Measurements from ENCODE around the gene CBR1. TPM values are rescaled to one million over a fixed set of nuclear protein-coding genes. Genes with fewer than 3 reads are reported as not detected.

CBR1 gene
- total RNA-seq, 2 experiments from 2014 or later, result 12.0 TPM; not detected in 1

DNA sequence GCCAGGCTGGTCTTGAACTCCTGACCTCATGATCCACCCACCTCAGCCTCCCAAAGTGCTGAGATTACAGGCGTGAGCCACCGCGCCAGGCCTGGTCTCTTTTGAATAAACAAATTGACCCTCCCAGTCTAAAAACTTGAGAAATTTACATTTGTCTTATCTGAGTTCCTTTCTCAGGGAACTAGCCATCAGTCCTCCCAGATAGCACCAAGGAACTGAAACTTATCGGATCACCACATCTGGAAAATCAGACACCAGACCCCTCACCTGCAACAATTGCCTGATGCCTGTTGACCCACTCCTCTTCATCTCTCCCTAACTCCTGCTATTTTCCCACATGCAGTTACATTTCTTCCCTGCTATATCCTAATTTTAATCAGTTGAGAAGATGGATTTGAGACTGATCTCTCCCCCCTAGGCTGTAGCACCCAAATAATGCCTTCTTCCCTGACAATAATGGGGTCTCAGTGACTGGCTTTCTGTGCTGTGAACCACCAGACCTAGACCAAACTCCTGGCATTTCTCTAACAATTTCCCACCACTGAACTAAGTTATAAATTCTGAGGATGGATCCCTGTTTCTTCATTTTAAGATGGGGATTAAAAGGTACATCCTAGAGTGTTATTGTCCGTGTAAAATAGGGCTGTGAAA lies 951 bp upstream of the CBR1 start:
- ChIA-PET POLR2A (interaction anchor here (0.7 kb wide), 2 partner anchors 8 to 12 kb away, joined by 3 read pairs; no protein-coding TSS in a partner anchor), CTCF (ENCODE audit: unreplicated experiment) (no interaction called here)
- H3K4me1 ChIP-seq (ENCODE audit: insufficient read depth, low read length, poor library complexity, severe bottlenecking), result peaks cover 9% of the 10 kb centered on the region
- H3K36me3 ChIP-seq (ENCODE audit: insufficient read depth, low read length), result peaks cover 5% of the 10 kb centered on the region; the same call in 1 of the 2 replicates
- DNase-seq (ENCODE audit: low spot score), result no peak
- no TSS peak for BruUV-seq (replicated peaks)
- H4K20me1 ChIP-seq (ENCODE audit: insufficient read depth, low read length), result no peaks in the 10 kb centered on the region
- H3K4me3 ChIP-seq (ENCODE audit: low read depth, low read length, poor library complexity, severe bottlenecking), result peak overlapping the region; percentile 68
- no peak for TF ChIP-seq EZH2phosphoT487 (IDR thresholded peaks at IDR 0.05; ENCODE audit: borderline replicate concordance, low read depth, low read length)
- TF ChIP-seq, protein P1, sequence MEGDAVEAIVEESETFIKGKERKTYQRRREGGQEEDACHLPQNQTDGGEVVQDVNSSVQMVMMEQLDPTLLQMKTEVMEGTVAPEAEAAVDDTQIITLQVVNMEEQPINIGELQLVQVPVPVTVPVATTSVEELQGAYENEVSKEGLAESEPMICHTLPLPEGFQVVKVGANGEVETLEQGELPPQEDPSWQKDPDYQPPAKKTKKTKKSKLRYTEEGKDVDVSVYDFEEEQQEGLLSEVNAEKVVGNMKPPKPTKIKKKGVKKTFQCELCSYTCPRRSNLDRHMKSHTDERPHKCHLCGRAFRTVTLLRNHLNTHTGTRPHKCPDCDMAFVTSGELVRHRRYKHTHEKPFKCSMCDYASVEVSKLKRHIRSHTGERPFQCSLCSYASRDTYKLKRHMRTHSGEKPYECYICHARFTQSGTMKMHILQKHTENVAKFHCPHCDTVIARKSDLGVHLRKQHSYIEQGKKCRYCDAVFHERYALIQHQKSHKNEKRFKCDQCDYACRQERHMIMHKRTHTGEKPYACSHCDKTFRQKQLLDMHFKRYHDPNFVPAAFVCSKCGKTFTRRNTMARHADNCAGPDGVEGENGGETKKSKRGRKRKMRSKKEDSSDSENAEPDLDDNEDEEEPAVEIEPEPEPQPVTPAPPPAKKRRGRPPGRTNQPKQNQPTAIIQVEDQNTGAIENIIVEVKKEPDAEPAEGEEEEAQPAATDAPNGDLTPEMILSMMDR (conservative IDR thresholded peaks at IDR 0.05; ENCODE audit: low read length), result no peak
- H3K79me2 ChIP-seq (ENCODE audit: insufficient read depth, low read depth, low read length), result no peaks in the 10 kb centered on the region
- H2AFZ ChIP-seq (ENCODE audit: low read length), result peak overlapping the region; percentile 86; the same call in 1 of the 2 replicates
- intact Hi-C loops (cut with micrococcal nuclease; ENCODE audit: unreplicated experiment), result no loop called here
- H3K9me3 ChIP-seq (ENCODE audit: low read length), result peaks cover 21% of the 10 kb centered on the region
- peak overlapping the region; percentile 67; the same call in 1 of the 2 replicates for H3K4me2 ChIP-seq (ENCODE audit: low read length)
- H3K27ac ChIP-seq (ENCODE audit: low read depth, low read length, poor library complexity, severe bottlenecking), result no peak overlapping the region
- no peaks in the 10 kb centered on the region for H3K9me2 ChIP-seq (ENCODE audit: insufficient read depth, low read length)

DNA sequence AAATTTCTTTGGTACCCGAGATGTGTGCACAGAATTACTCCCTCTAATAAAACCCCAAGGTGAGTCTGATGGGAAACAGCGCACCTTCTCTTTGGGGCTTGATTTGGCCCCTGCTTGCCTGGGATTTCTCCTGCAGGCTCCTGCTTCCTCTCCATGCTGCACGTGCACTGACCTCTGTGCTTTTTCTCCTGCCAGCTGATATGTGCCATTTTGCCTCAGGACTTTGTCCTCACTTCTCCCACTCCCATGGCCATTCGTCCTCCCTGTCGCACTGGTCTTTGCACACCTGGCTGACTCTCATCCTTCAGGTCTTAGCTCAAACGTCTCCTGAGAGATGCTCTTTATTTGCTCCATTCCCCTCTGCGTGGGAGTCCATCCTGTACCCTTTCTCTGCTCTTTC lies 1.2 kb downstream of the CBR1 start:
- no peak for DNase-seq (ENCODE audit: low spot score)
- peaks cover 21% of the 10 kb centered on the region for H3K9me3 ChIP-seq (ENCODE audit: low read length)
- H3K4me1 ChIP-seq (ENCODE audit: insufficient read depth, low read length, poor library complexity, severe bottlenecking), result peaks cover 6% of the 10 kb centered on the region
- H4K20me1 ChIP-seq (ENCODE audit: insufficient read depth, low read length), result no peaks in the 10 kb centered on the region
- ChIA-PET POLR2A (interaction anchor here (0.6 to 0.7 kb wide), 2 partner anchors 11 to 224 kb away, joined by 3 read pairs; no protein-coding TSS in a partner anchor), CTCF (ENCODE audit: unreplicated experiment) (no interaction called here)
- H3K4me2 ChIP-seq (ENCODE audit: low read length), result no peak overlapping the region
- H3K4me3 ChIP-seq (ENCODE audit: low read depth, low read length, poor library complexity, severe bottlenecking), result no peak overlapping the region
- BruUV-seq (replicated peaks), result no TSS peak
- TF ChIP-seq, protein P1 (conservative IDR thresholded peaks at IDR 0.05; ENCODE audit: low read length), result no peak
- TF ChIP-seq EZH2phosphoT487 (IDR thresholded peaks at IDR 0.05; ENCODE audit: borderline replicate concordance, low read depth, low read length), result no peak
- no peak overlapping the region for H3K27ac ChIP-seq (ENCODE audit: low read depth, low read length, poor library complexity, severe bottlenecking)
- H3K9me2 ChIP-seq (ENCODE audit: insufficient read depth, low read length), result no peaks in the 10 kb centered on the region
- H3K79me2 ChIP-seq (ENCODE audit: insufficient read depth, low read depth, low read length), result no peaks in the 10 kb centered on the region
- no peak overlapping the region for H2AFZ ChIP-seq (ENCODE audit: low read length)
- intact Hi-C loops (cut with micrococcal nuclease; ENCODE audit: unreplicated experiment), result no loop called here
- H3K36me3 ChIP-seq (ENCODE audit: insufficient read depth, low read length), result peaks cover 5% of the 10 kb centered on the region; the same call in 1 of the 2 replicates

All from OCI-LY7 (cell line).